ENCODE results near the gene SELPLG. TPM values are rescaled to one million over a fixed set of nuclear protein-coding genes. Genes with fewer than 3 reads are reported as not detected.

SELPLG gene
- total RNA-seq, 1 donor from 2014 or later = 51.9 TPM

GRCh38 chr12:108630481-108631207 lies 3.0 kb downstream of the SELPLG start:
- peaks cover 12% of the 10 kb centered on the region for H3K36me3 Mint-ChIP-seq (ENCODE audit: low read depth)
- H3K27me3 Mint-ChIP-seq (ENCODE audit: insufficient read depth) = no peaks in the 10 kb centered on the region
- intact Hi-C loops (cut with micrococcal nuclease) = loop anchor here (1.0 to 5.0 kb wide), 3 partner anchors 102 to 422 kb away; partner anchors contain the start of genes FICD and USP30
- peak overlapping the region; percentile 99 for H3K27ac Mint-ChIP-seq
- no peak for DNase-seq (ENCODE audit: low spot score)
- peaks cover 68% of the 10 kb centered on the region for H3K4me1 Mint-ChIP-seq (ENCODE audit: low read depth)
- peak overlapping the region; percentile 94 for H3K4me3 Mint-ChIP-seq
- H3K9me3 Mint-ChIP-seq = no peaks in the 10 kb centered on the region

DNA sequence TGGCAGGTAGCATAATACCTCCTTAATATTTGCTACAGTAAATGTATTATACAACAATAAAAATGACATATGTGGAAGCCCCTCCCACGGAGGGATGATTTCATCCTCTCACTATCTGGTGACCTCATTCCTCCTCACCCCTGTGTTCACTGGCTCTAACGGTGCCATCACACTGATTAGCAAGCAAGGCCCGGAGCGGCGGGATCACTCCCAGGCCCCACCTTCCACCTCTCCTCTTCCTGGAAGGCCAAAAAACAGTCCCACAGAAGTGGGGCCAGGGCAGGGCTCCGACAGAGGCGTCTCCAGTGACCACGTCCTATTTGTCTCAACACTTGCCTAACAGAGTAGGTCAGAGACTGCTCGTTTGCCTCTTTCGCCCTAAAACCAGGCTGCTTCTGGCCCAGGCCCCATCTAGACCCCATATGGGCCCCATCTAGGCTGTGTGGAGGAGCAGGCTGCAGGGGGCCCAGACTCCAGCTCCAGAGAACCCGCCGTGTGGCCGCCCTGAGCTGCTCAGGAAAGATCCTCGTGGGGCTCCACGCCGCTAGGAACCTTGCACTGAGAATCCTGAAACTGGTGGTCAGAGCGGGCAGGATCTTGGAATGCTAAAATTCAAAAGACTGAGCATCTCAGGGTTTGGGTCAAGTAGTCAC lies 3.7 kb downstream of the SELPLG start:
- H3K4me1 Mint-ChIP-seq (ENCODE audit: low read depth) = peaks cover 74% of the 10 kb centered on the region
- peak overlapping the region; percentile 99 for H3K27ac Mint-ChIP-seq
- no peaks in the 10 kb centered on the region for H3K9me3 Mint-ChIP-seq
- intact Hi-C loops (cut with micrococcal nuclease) = loop anchor here (1.0 to 5.0 kb wide), 5 partner anchors 12 to 422 kb away; partner anchors contain the start of genes FICD, ISCU and USP30
- peak; percentile 52 for DNase-seq (ENCODE audit: low spot score)
- H3K4me3 Mint-ChIP-seq = peak overlapping the region; percentile 94
- peaks cover 19% of the 10 kb centered on the region for H3K36me3 Mint-ChIP-seq (ENCODE audit: low read depth)
- no peaks in the 10 kb centered on the region for H3K27me3 Mint-ChIP-seq (ENCODE audit: insufficient read depth)

DNA sequence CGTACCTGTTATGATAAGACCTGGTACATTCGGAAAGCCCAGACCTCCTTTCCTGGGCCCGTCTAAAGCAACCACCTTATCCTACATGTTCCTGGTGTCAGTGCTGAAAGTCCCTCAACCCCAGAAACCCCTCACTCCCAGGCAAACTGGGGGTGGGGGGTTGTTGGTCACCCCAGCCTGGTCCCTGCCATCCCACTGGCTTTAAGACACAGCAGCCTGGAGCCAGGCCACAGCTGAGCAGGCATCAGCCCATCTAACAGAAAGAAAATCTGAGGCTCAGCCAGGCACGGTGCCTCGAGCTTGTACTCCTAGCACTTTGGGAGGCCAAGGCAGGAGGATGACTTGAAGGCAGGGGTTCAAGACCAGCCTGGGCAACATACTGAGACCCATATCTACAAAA lies 4.5 kb downstream of the SELPLG start:
- Mint-ChIP-seq H3K36me3 (ENCODE audit: low read depth) (peaks cover 20% of the 10 kb centered on the region), H3K4me3 (peak overlapping the region; percentile 94), H3K9me3 (no peaks in the 10 kb centered on the region), H3K27me3 (ENCODE audit: insufficient read depth) (no peaks in the 10 kb centered on the region), H3K27ac (peak overlapping the region; percentile 99), H3K4me1 (ENCODE audit: low read depth) (peaks cover 74% of the 10 kb centered on the region)
- DNase-seq (ENCODE audit: low spot score) = peak; percentile 8
- intact Hi-C loops (cut with micrococcal nuclease) = loop anchor here (1.0 to 2.0 kb wide), 2 partner anchors 11 to 66 kb away; partner anchors contain the start of gene ISCU

DNA sequence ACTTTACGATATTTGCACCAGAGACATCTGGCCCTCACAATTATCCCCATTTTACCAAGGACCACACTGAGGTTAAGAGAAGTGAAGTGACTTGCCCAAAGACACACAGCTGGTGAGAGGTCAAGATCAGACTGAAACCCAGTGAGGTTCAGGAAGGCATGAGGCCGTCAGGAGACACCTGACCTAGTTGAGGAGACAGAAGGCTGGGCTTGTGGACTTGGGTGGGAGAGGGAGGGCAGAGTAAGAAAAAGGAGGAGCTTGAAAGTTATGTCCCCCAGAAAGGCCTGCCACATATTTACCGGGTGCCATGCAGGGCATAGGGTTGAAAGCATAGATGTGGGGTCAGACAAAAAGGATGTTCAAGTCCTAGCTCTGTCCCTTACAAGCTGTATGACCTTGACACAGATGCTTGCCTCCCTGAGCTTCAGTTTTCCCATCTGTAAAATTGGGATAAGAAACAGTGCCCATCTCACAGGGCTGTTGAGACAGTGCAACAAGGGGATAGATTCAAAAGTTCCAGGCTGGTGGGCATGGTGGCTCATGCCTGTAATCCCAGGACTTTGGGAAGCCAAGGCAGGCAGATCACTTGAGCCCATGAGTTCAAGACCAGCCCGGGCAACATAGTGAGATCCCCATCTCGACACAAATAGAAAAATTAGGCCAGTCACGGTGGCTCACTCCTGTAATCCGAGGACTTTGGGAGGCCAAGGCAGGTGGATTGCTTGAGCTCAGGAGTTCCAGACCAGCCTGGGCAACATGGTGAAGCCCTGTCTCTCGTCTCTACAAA lies 6.4 kb downstream of the SELPLG start:
- H3K9me3 Mint-ChIP-seq = no peaks in the 10 kb centered on the region
- H3K36me3 Mint-ChIP-seq (ENCODE audit: low read depth) = peaks cover 37% of the 10 kb centered on the region
- peak overlapping the region; percentile 99 for H3K27ac Mint-ChIP-seq
- DNase-seq (ENCODE audit: low spot score) = no peak
- H3K4me1 Mint-ChIP-seq (ENCODE audit: low read depth) = peaks cover 70% of the 10 kb centered on the region
- peak overlapping the region; percentile 48 for H3K4me3 Mint-ChIP-seq
- intact Hi-C loops (cut with micrococcal nuclease) = no loop called here
- H3K27me3 Mint-ChIP-seq (ENCODE audit: insufficient read depth) = no peaks in the 10 kb centered on the region

- no peak for DNase-seq (ENCODE audit: low spot score)
- intact Hi-C loops (cut with micrococcal nuclease) = loop anchor here (1.0 kb wide), 1 partner anchor 8 kb away; the partner anchor contains the start of gene SELPLG
- H3K27me3 Mint-ChIP-seq (ENCODE audit: insufficient read depth) = no peaks in the 10 kb centered on the region
- no peak overlapping the region for H3K4me3 Mint-ChIP-seq
- H3K9me3 Mint-ChIP-seq = no peaks in the 10 kb centered on the region
- peak overlapping the region; percentile 45 for H3K27ac Mint-ChIP-seq
- H3K4me1 Mint-ChIP-seq (ENCODE audit: low read depth) = peaks cover 53% of the 10 kb centered on the region
- peaks cover 46% of the 10 kb centered on the region for H3K36me3 Mint-ChIP-seq (ENCODE audit: low read depth)
Observed at GRCh38 chr12:108625228-108625627, 8.5 kb downstream of the SELPLG start.

DNA sequence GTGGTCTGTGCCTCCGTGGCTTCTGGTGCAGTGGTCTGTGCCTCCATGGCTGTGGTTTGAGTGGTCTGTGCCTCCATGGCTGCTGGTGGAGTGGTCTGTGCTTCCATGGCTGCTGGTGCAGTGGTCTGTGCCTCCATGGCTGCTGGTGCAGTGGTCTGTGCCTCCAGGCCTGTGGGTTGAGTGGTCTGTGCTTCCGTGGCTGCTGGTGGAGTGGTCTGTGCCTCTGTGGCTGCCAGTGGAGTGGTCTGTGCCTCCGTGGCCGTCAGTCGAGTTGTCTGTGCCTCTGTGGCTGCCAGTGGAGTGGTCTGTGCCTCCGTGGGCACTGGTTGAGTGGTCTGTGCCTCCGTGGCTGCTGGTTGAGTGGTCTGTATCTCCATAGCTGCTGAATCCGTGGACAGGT lies 10.1 kb downstream of the SELPLG start:
- Mint-ChIP-seq H3K4me3 (no peak overlapping the region), H3K4me1 (ENCODE audit: low read depth) (peaks cover 57% of the 10 kb centered on the region), H3K27me3 (ENCODE audit: insufficient read depth) (no peaks in the 10 kb centered on the region), H3K36me3 (ENCODE audit: low read depth) (peaks cover 47% of the 10 kb centered on the region), H3K27ac (peak overlapping the region; percentile 80), H3K9me3 (no peaks in the 10 kb centered on the region)
- DNase-seq (ENCODE audit: low spot score) = no peak
- intact Hi-C loops (cut with micrococcal nuclease) = no loop called here

- DNase-seq (ENCODE audit: low spot score) = no peak
- Mint-ChIP-seq H3K36me3 (ENCODE audit: low read depth) (peaks cover 44% of the 10 kb centered on the region), H3K27me3 (ENCODE audit: insufficient read depth) (no peaks in the 10 kb centered on the region), H3K9me3 (no peaks in the 10 kb centered on the region), H3K27ac (no peak overlapping the region), H3K4me3 (no peak overlapping the region), H3K4me1 (ENCODE audit: low read depth) (peaks cover 58% of the 10 kb centered on the region)
- intact Hi-C loops (cut with micrococcal nuclease) = no loop called here
Observed at GRCh38 chr12:108622921-108623514, 10.7 kb downstream of the SELPLG start.

DNA sequence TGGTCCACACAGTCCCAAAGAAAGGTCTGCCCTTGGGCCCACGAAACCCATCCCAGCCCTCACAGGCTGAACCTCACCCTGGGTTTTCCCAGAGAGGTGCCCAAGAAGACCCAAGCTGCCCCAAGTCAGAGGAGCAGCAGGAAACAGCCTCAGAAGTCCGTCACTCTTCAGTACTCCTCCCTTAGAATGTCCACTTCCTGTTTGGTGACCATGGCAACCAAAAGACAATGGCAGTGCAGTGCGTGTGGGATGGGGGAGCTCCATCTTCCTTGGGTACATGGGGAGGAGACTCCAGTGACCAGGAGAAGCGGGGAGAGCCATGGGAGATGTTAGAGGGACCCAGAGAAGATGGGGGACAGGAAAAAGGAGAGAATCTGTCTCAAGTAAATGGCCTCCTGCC lies 11.3 kb downstream of the SELPLG start:
- intact Hi-C loops (cut with micrococcal nuclease) = no loop called here
- Mint-ChIP-seq H3K36me3 (ENCODE audit: low read depth) (peaks cover 46% of the 10 kb centered on the region), H3K27me3 (ENCODE audit: insufficient read depth) (no peaks in the 10 kb centered on the region), H3K9me3 (no peaks in the 10 kb centered on the region), H3K27ac (peak overlapping the region; percentile 100), H3K4me3 (peak overlapping the region; percentile 52), H3K4me1 (ENCODE audit: low read depth) (peaks cover 60% of the 10 kb centered on the region)
- peak; percentile 11 for DNase-seq (ENCODE audit: low spot score)

DNA sequence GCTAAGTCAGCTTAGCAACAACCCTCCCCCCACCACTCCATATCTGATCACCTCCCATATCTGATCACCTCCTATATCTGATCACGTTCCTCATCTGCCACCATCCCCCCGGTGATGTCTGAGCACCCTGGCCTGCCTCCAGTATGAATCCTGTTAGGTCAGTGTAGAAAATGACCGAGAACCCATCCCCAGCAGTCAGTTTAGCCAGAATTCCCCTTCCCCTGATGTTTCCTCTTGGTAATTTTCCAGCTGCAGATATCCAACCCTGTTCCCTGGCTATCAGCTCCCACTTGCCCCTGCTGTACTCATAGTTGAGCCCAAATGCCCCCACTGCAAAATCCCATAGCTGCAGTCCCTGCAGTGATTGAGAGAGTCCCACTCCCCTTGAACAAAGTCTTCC lies 12.5 kb downstream of the SELPLG start:
- H3K4me1 Mint-ChIP-seq (ENCODE audit: low read depth) = peaks cover 68% of the 10 kb centered on the region
- no peaks in the 10 kb centered on the region for H3K27me3 Mint-ChIP-seq (ENCODE audit: insufficient read depth)
- intact Hi-C loops (cut with micrococcal nuclease) = no loop called here
- peaks cover 58% of the 10 kb centered on the region for H3K36me3 Mint-ChIP-seq (ENCODE audit: low read depth)
- H3K4me3 Mint-ChIP-seq = no peak overlapping the region
- peak overlapping the region; percentile 67 for H3K27ac Mint-ChIP-seq
- peaks cover 9% of the 10 kb centered on the region for H3K9me3 Mint-ChIP-seq
- no peak for DNase-seq (ENCODE audit: low spot score)

DNA sequence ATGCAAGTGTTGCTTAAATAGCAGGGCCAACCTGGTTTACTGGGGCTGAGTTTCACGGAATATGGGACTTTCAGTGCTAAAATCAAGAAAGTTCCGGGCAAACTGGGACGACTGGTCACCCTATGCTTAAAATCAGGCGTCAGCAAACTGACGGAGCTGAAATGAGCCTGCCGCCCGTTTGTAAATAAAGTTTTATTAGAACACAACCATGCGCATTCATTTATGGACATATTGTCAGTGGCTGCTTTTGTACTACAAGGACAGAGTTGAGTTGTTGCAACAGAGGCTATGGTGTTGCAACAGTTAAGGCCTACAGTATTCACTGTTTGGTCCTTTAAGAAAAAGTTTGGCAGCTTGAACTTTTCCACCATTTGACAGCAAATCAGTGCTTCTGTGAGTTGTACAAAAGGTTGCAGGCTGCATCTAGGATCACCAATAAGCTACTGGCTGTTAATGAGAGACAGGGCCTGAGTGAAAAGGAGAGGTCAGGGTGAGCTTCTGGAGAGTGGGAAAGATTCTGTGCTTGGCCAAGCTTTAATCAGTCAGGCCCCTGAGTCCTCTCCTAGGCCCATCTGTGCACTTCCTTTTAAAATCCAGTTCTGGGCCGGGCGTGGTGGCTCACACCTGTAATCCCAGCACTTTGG lies 13.3 kb downstream of the SELPLG start:
- Mint-ChIP-seq H3K9me3 (peaks cover 15% of the 10 kb centered on the region), H3K4me3 (no peak overlapping the region), H3K27me3 (ENCODE audit: insufficient read depth) (no peaks in the 10 kb centered on the region), H3K36me3 (ENCODE audit: low read depth) (peaks cover 53% of the 10 kb centered on the region), H3K27ac (peak overlapping the region; percentile 40), H3K4me1 (ENCODE audit: low read depth) (peaks cover 63% of the 10 kb centered on the region)
- intact Hi-C loops (cut with micrococcal nuclease) = no loop called here
- no peak for DNase-seq (ENCODE audit: low spot score)

DNA sequence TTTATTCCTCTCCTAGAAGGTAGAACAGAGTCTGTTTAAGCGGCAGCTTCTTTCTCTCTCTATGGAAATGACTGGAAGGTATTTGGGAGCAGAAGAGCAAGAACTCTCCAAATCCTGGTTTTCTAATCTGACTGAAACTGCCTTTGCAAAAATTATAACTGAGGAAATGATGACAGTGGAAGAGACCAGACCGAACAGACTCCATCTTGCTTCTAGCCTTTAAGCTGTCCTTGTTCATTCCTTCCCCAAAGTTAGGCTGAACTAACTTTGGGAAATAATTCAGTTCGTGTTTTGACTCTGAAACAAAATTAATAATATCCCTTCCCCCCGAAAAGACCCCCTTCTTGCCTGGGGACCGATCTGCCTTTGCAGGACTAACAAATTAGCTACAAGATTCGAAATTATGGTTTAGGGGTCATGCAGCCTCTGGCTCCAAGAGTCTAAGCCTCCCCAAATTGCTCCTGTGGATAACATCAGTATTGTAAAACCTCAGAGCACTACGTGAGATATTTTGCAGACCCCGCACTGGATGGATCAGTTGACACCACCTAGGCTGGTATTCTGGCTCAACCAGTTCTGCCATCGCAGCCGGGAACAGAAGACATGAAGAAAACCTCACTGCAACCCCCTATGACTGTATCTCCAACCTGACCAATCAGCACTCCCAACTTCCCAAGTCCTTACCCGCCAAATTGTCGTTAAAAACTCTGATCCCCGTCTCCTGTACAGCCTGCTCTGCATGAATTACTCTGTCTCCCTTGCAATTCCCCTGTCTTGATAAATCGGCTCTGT lies 14.1 kb downstream of the SELPLG start:
- intact Hi-C loops (cut with micrococcal nuclease) = loop anchor here (5.0 kb wide), 3 partner anchors 73 to 478 kb away; partner anchors contain the start of genes CORO1C and UNG
- DNase-seq (ENCODE audit: low spot score) = no peak
- no peaks in the 10 kb centered on the region for H3K27me3 Mint-ChIP-seq (ENCODE audit: insufficient read depth)
- H3K9me3 Mint-ChIP-seq = peaks cover 15% of the 10 kb centered on the region
- no peak overlapping the region for H3K4me3 Mint-ChIP-seq
- peaks cover 57% of the 10 kb centered on the region for H3K4me1 Mint-ChIP-seq (ENCODE audit: low read depth)
- peak overlapping the region; percentile 15 for H3K27ac Mint-ChIP-seq
- peaks cover 52% of the 10 kb centered on the region for H3K36me3 Mint-ChIP-seq (ENCODE audit: low read depth)
